ENCODE data around the gene SCO1. TPM values are rescaled to one million over a fixed set of nuclear protein-coding genes. Genes with fewer than 3 reads are reported as not detected.

The SCO1 gene
- total RNA-seq, 2 experiments from 2014 or later = 39.7 to 42.3 TPM

DNA sequence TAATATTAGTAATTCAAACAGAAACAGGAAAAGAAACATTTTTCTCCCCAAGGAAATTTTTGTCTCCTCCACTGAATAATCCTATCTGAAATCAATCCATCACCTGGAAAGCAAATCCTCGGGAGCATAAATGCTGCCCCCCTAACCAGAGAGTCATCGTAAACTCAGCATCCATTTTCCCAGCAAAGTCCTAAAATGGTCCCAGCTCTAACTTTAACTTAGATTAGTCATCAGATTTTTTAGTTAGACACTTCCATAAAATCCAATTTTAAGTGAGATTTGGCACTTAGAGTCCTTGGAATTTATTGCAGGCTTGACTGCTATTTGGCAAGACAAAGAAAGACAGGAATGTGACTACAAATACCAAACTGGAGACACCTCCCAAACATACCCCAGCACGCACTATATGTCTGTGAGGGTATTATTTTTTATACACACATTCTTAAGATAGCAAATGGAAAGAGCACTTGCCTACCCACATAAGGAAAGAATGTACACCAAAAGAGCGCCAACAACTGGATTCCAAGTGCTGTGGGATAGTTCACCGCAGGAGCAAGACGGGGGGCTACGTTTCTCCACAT is 15.4 kb downstream of the SCO1 start:
- intact Hi-C loops (cut with DNase I, micrococcal nuclease) = no loop called here
- peaks cover 57% of the 10 kb centered on the region for H3K36me3 Mint-ChIP-seq (ENCODE audit: low read depth)

DNA sequence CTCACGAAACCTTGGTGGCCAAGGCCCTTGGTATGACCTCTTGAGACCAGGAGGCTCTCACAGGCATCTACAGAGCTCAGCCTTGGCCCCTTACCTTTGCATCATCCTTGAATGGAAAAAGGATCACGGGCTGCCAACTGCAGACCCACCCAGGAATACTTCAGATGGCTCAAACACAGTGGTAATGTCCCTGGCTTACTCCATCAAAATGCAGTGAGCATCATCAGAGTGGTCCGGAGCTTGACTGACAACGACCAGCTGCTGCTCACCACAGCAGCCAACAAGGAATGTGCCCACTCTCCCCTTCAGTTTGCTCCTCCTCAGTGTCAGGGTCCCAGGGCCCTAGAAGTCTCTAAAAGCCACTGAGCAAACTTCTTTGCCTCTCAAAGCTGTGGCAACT is 22.6 kb downstream of the SCO1 start:
- H3K27me3 Mint-ChIP-seq = no peaks in the 10 kb centered on the region
- peaks cover 30% of the 10 kb centered on the region for H3K36me3 Mint-ChIP-seq (ENCODE audit: low read depth)
- ATAC-seq (no peak), DNase-seq (no peak)
- no peak overlapping the region for H3K4me3 Mint-ChIP-seq
- no peak overlapping the region for H3K27ac Mint-ChIP-seq
- no peaks in the 10 kb centered on the region for H3K9me3 Mint-ChIP-seq (ENCODE audit: low read depth)
- ChIA-PET POLR2A (interaction anchor here (1.0 kb wide), 1 partner anchor 26 kb away, joined by 4 read pairs; no protein-coding TSS in a partner anchor), CTCF (interaction anchor here (0.6 to 2.1 kb wide), 6 partner anchors 10 to 113 kb away, joined by 3 to 10 read pairs (median 4); no protein-coding TSS in a partner anchor)
- intact Hi-C loops (cut with DNase I, micrococcal nuclease) = no loop called here
- H3K4me1 Mint-ChIP-seq = no peaks in the 10 kb centered on the region

More for the DNA sequence above, 15.4 kb downstream of the SCO1 start:
- DNase-seq (no peak), ATAC-seq (no peak)
- Mint-ChIP-seq H3K27me3 (no peaks in the 10 kb centered on the region), H3K4me1 (no peaks in the 10 kb centered on the region), H3K4me3 (no peak overlapping the region), H3K9me3 (ENCODE audit: low read depth) (no peaks in the 10 kb centered on the region), H3K27ac (no peak overlapping the region)
- ChIA-PET POLR2A (interaction anchor here (0.9 kb wide), 1 partner anchor 10 kb away, joined by 3 read pairs; no protein-coding TSS in a partner anchor), CTCF (interaction anchor here (1.0 kb wide), 1 partner anchor 50 kb away, joined by 3 read pairs; no protein-coding TSS in a partner anchor)

- Mint-ChIP-seq H3K27ac (no peak overlapping the region), H3K4me1 (no peaks in the 10 kb centered on the region), H3K9me3 (ENCODE audit: low read depth) (no peaks in the 10 kb centered on the region), H3K27me3 (no peaks in the 10 kb centered on the region), H3K4me3 (no peak overlapping the region), H3K36me3 (ENCODE audit: low read depth) (peaks cover 22% of the 10 kb centered on the region)
- ATAC-seq (no peak), DNase-seq (no peak)
- CTCF ChIA-PET = interaction anchor here (1.4 kb wide), 1 partner anchor 27 kb away, joined by 6 read pairs; no protein-coding TSS in a partner anchor
- POLR2A ChIA-PET = no interaction called here
- intact Hi-C loops (cut with DNase I, micrococcal nuclease) = no loop called here
These were observed 24.0 kb downstream of the SCO1 start for GRCh38 chr17:10673312-10673711.

DNA sequence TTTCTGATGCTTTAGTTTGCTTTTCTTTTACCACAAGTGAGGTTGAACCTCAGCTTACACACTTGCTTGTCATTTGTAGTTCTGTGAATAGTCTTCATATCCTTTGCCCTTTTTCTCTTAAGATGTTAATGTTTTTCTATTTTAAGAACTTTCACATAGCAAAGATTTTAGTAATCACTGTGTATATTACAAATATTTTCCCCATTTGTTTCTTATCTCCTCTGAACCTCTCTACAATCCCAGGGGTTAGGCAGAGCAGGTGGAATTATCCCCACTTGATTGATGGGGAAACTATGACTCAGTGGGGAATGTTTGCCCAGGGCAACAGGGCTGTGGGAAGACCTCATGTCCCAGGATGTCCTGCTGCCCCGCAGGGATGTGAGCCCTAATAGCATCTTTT is 28.6 kb downstream of the SCO1 start:
- POLR2A ChIA-PET = no interaction called here
- Mint-ChIP-seq H3K27me3 (no peaks in the 10 kb centered on the region), H3K9me3 (ENCODE audit: low read depth) (no peaks in the 10 kb centered on the region), H3K27ac (no peak overlapping the region), H3K36me3 (ENCODE audit: low read depth) (peaks cover 5% of the 10 kb centered on the region), H3K4me3 (no peak overlapping the region), H3K4me1 (no peaks in the 10 kb centered on the region)
- ATAC-seq (no peak), DNase-seq (no peak)
- CTCF ChIA-PET = no interaction called here
- intact Hi-C loops (cut with DNase I, micrococcal nuclease) = no loop called here

DNA sequence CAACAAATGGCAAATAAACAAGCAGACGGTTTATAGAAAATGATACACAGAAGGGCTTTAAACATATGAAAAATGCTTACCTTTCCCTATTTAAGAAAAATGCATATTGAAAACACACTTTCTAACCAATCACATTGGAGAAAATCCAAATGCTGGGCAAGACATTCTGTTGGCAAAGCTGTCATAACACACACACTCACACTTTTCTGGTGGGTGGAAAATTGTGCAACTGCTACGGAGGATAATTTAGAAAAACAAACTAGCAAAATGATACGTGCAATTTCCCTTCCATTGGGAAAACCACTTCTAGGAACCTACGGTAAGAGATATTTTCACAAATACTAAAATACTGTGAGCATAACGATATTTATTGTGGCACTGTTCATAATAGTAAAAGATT is 30.4 kb downstream of the SCO1 start:
- ChIA-PET CTCF (no interaction called here), POLR2A (no interaction called here)
- Mint-ChIP-seq H3K4me1 (no peaks in the 10 kb centered on the region), H3K4me3 (no peak overlapping the region), H3K36me3 (ENCODE audit: low read depth) (peaks cover 5% of the 10 kb centered on the region), H3K27ac (no peak overlapping the region), H3K27me3 (no peaks in the 10 kb centered on the region), H3K9me3 (ENCODE audit: low read depth) (no peaks in the 10 kb centered on the region)
- ATAC-seq (no peak), DNase-seq (no peak)
- intact Hi-C loops (cut with DNase I, micrococcal nuclease) = no loop called here

DNA sequence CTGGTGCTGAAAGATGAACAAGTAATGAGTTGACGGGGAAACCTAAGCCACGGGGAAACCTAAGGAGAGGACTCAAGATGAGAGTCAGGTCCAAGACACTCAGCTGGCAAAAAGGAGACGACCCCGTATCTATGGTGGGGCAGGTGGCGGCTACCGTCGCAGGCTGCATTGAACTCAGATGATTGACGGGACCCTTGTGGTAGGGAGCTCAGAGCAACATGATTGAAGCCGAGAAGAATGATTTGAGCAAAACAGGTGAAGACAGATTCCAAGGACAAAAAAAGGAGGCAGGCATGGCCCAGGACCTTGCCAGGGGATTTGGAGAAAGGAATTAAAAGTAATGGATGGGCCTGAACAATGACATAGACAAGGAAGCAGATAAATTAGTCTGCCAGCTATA is 32.8 kb downstream of the SCO1 start:
- ChIA-PET POLR2A (no interaction called here), CTCF (interaction anchor here (1.3 to 1.5 kb wide), 3 partner anchors 11 to 20 kb away, joined by 3 to 5 read pairs (median 3); no protein-coding TSS in a partner anchor)
- Mint-ChIP-seq H3K4me1 (no peaks in the 10 kb centered on the region), H3K4me3 (no peak overlapping the region), H3K27ac (no peak overlapping the region), H3K36me3 (ENCODE audit: low read depth) (peaks cover 11% of the 10 kb centered on the region), H3K9me3 (ENCODE audit: low read depth) (no peaks in the 10 kb centered on the region), H3K27me3 (no peaks in the 10 kb centered on the region)
- DNase-seq (no peak), ATAC-seq (no peak)
- intact Hi-C loops (cut with DNase I, micrococcal nuclease) = no loop called here

DNA sequence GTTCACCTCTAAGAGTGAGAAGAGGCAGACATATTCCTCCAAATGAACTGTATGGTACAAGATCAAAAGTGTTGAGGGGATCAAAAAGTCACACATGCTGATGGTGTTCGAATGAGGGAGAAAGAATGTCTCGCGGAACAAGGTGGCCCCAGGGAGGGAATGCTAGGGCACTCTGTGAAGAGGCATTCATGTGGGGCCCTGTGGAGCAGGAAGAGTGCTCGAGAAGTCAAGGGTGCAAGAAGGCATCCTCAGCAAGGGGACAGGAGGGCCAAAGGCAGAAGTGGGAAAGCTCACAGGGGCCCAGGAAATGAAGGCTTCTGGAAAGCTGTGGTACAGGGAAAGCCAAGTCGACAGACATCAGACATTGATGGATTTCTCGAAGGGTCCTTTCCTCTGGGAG is 34.1 kb downstream of the SCO1 start:
- POLR2A ChIA-PET = no interaction called here
- Mint-ChIP-seq H3K4me3 (no peak overlapping the region), H3K27ac (no peak overlapping the region), H3K27me3 (no peaks in the 10 kb centered on the region), H3K36me3 (ENCODE audit: low read depth) (peaks cover 15% of the 10 kb centered on the region), H3K4me1 (no peaks in the 10 kb centered on the region), H3K9me3 (ENCODE audit: low read depth) (no peaks in the 10 kb centered on the region)
- ATAC-seq = no peak
- DNase-seq = no peak
- CTCF ChIA-PET = interaction anchor here (1.3 to 1.5 kb wide), 2 partner anchors 12 to 16 kb away, joined by 3 to 5 read pairs; no protein-coding TSS in a partner anchor
- intact Hi-C loops (cut with DNase I, micrococcal nuclease) = no loop called here

DNA sequence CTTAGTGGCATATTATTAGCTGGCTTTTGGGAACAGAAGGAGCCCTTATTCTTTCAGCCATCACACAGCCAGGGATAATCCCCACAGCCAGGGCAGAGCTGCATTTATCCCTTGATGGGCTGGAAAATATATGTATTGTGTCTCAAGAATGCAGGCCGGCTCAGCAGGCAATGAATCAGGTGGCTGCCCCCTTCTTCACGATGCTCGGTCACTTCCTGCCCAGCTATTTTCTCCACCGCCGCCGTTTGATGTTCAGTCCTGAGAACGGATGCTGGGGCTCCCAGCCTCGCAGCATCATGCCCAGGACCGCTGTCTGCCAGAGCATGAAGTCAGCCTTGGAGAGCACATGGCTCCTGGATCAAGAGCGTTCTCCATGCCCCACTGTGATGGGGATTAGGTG is 35.9 kb downstream of the SCO1 start:
- ATAC-seq (no peak), DNase-seq (no peak)
- Mint-ChIP-seq H3K9me3 (ENCODE audit: low read depth) (no peaks in the 10 kb centered on the region), H3K4me3 (no peak overlapping the region), H3K27me3 (no peaks in the 10 kb centered on the region), H3K4me1 (no peaks in the 10 kb centered on the region), H3K27ac (no peak overlapping the region), H3K36me3 (ENCODE audit: low read depth) (peaks cover 10% of the 10 kb centered on the region)
- ChIA-PET POLR2A (no interaction called here), CTCF (interaction anchor here (0.8 kb wide), 2 partner anchors 15 to 44 kb away, joined by 3 to 4 read pairs; no protein-coding TSS in a partner anchor)
- intact Hi-C loops (cut with DNase I, micrococcal nuclease) = no loop called here

DNA sequence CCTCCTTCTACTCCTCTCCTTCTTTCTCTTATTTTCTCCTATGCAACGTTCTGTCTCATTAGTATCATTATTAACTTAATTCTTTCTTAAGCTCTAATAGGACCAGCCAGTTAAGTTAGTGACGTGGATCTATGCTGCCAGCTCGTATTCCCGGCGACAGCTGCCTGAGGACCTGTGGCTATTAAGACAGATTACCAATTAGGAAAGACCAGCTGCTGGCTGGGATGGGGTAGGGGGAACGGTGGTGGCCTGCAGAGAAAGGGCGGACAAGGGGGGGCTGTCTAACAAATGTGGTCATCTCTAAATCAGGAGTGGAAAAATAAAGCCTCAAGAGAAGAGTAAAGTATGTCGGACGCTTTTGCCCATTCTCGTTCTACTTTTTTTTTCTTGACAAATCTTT is 39.5 kb downstream of the SCO1 start:
- H3K9me3 Mint-ChIP-seq (ENCODE audit: low read depth) = no peaks in the 10 kb centered on the region
- no peaks in the 10 kb centered on the region for H3K27me3 Mint-ChIP-seq
- H3K4me3 Mint-ChIP-seq = no peak overlapping the region
- no peak for DNase-seq
- ATAC-seq = no peak
- intact Hi-C loops (cut with DNase I, micrococcal nuclease) = no loop called here
- H3K4me1 Mint-ChIP-seq = peaks cover 13% of the 10 kb centered on the region
- POLR2A ChIA-PET = no interaction called here
- no peak overlapping the region for H3K27ac Mint-ChIP-seq
- CTCF ChIA-PET = no interaction called here
- peaks cover 12% of the 10 kb centered on the region for H3K36me3 Mint-ChIP-seq (ENCODE audit: low read depth)

DNA sequence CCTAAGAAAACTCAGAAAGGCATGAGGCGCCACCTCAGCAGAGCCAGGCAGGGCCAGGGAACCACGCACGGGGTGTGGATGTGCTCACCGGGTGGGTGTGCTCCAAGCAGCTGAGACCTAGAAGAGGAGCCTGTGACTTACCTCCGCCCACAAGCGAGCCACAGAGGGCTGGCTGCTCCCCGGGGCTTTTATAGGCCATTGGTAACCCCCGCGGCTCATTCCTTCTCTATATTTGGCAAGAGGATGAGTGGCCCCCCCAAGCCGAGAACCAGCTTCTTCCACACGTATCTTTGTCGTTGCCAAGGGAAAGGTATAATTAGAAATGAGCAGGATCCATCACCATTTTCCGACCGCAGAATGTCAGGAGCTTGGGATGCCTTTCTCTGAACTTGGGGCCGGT is 40.2 kb downstream of the SCO1 start, which contains the start of gene MYH3:
MYH3 (minus strand) TSS at position 162 of the 400 bp plus-strand sequence. CDS start 2,245 bp downstream, outside the sequence.
- DNase-seq = no peak
- peaks cover 14% of the 10 kb centered on the region for H3K36me3 Mint-ChIP-seq (ENCODE audit: low read depth)
- no peaks in the 10 kb centered on the region for H3K9me3 Mint-ChIP-seq (ENCODE audit: low read depth)
- ChIA-PET CTCF (no interaction called here), POLR2A (no interaction called here)
- peaks cover 16% of the 10 kb centered on the region for H3K4me1 Mint-ChIP-seq
- no peaks in the 10 kb centered on the region for H3K27me3 Mint-ChIP-seq
- no peak for ATAC-seq
- no peak within 1 kb of the TSS for H3K4me3 Mint-ChIP-seq
- intact Hi-C loops (cut with DNase I, micrococcal nuclease) = no loop called here
- H3K27ac Mint-ChIP-seq = no peak within 1 kb of the TSS

GRCh38 chr17:10653987-10654386 is 43.3 kb downstream of the SCO1 start:
- ATAC-seq = no peak
- no peak for DNase-seq
- ChIA-PET CTCF (interaction anchor here (0.8 to 1.6 kb wide), 4 partner anchors 9 to 190 kb away, joined by 3 to 7 read pairs (median 6); no protein-coding TSS in a partner anchor), POLR2A (interaction anchor here (0.5 to 0.7 kb wide), 3 partner anchors 17 to 18 kb away, joined by 4 to 8 read pairs (median 4); no protein-coding TSS in a partner anchor)
- peaks cover 8% of the 10 kb centered on the region for H3K36me3 Mint-ChIP-seq (ENCODE audit: low read depth)
- no peaks in the 10 kb centered on the region for H3K9me3 Mint-ChIP-seq (ENCODE audit: low read depth)
- H3K4me1 Mint-ChIP-seq = peaks cover 16% of the 10 kb centered on the region
- H3K4me3 Mint-ChIP-seq = no peak overlapping the region
- peak overlapping the region; percentile 73 for H3K27ac Mint-ChIP-seq
- intact Hi-C loops (cut with DNase I, micrococcal nuclease) = no loop called here
- no peaks in the 10 kb centered on the region for H3K27me3 Mint-ChIP-seq

- DNase-seq = peak; percentile 57
- H3K4me3 Mint-ChIP-seq = no peak overlapping the region
- intact Hi-C loops (cut with DNase I, micrococcal nuclease) = no loop called here
These were observed 44.2 kb downstream of the SCO1 start for GRCh38 chr17:10652984-10653659.

More at GRCh38 chr17:10652984-10653659, 44.2 kb downstream of the SCO1 start:
- H3K27me3 Mint-ChIP-seq = no peaks in the 10 kb centered on the region
- peak; percentile 93 for ATAC-seq
- peaks cover 8% of the 10 kb centered on the region for H3K36me3 Mint-ChIP-seq (ENCODE audit: low read depth)
- H3K9me3 Mint-ChIP-seq (ENCODE audit: low read depth) = no peaks in the 10 kb centered on the region
- H3K27ac Mint-ChIP-seq = peak overlapping the region; percentile 73
- CTCF ChIA-PET = interaction anchor here (1.0 to 1.6 kb wide), 4 partner anchors 22 to 191 kb away, joined by 3 to 7 read pairs (median 6); no protein-coding TSS in a partner anchor
- H3K4me1 Mint-ChIP-seq = peaks cover 16% of the 10 kb centered on the region
- POLR2A ChIA-PET = interaction anchor here (0.5 kb wide), 1 partner anchor 17 kb away, joined by 8 read pairs; no protein-coding TSS in a partner anchor
